ENCODE data around the gene MAP2K1. TPM values are rescaled to one million over a fixed set of nuclear protein-coding genes. Genes with fewer than 3 reads are reported as not detected.
"Not testable (repeated sequence)": the region's sequence is repeated elsewhere in the genome, so short reads cannot be mapped to it uniquely, and the experiment has no call there.

Gene MAP2K1
- total RNA-seq (10 to 100 TPM; 69.2 to 72.2 TPM), polyA plus RNA-seq (45.3 TPM)

GRCh38 chr15:66386204-66387123 lies at the start of gene MAP2K1:
Gene MAP2K1, plus strand, starts transcription at chr15:66386912. Its CDS starts 436 bp downstream, at chr15:66387348.
- Mint-ChIP-seq H3K27ac (peak within 1 kb of the TSS; percentile 89 to 100 (median 98)), H3K36me3 (peaks cover 0 to 15% (median 0%) of the 10 kb centered on the region in 3 donors), H3K27me3 (no peaks in the 10 kb centered on the region), H3K4me3 (peak within 1 kb of the TSS; percentile 88 to 99 (median 97)), H3K4me1 (peaks cover 48 to 56% (median 56%) of the 10 kb centered on the region in 3 donors), H3K9me3 (no peaks in the 10 kb centered on the region)
- Histone ChIP-seq H3K36me3 (ENCODE audit: insufficient read depth, low read length) (no peaks in the 10 kb centered on the region), H3K9me3 (ENCODE audit: low read length) (no peaks in the 10 kb centered on the region), H3K4me1 (ENCODE audit: insufficient read depth, low read length) (peaks cover 45% of the 10 kb centered on the region), H3K4me3 (ENCODE audit: low read length) (peak within 1 kb of the TSS; percentile 74), H3K27ac (ENCODE audit: low read depth, low read length) (peak within 1 kb of the TSS; percentile 78), H3K27me3 (ENCODE audit: insufficient read depth, low read length, poor library complexity, severe bottlenecking) (no peaks in the 10 kb centered on the region)
- ChIA-PET CTCF (interaction anchor here (0.6 to 7.8 kb wide), 18 partner anchors 8 to 144 kb away, joined by 3 to 95 read pairs (median 4); partner anchors contain the start of genes RPL4, SNAPC5 and TIPIN), POLR2A (interaction anchor here (0.6 to 2.7 kb wide), 9 partner anchors 8 to 119 kb away, joined by 3 to 18 read pairs (median 5); partner anchors contain the start of genes RPL4, SNAPC5, TIPIN and ZWILCH)
- DNase-seq = peak; percentile 97 to 99 (median 98)

GRCh38 chr15:66348530-66348929 lies 38.2 kb upstream of the MAP2K1 start:
- H3K27me3 ChIP-seq (ENCODE audit: insufficient read depth, low read length, poor library complexity, severe bottlenecking); H3K27ac Mint-ChIP-seq; POLR2A ChIA-PET; H3K27ac ChIP-seq (ENCODE audit: low read depth, low read length); H3K4me1 ChIP-seq (ENCODE audit: insufficient read depth, low read length); H3K9me3 ChIP-seq (ENCODE audit: low read length); H3K4me3 Mint-ChIP-seq; H3K4me1 Mint-ChIP-seq; DNase-seq; H3K4me3 ChIP-seq (ENCODE audit: low read length); H3K27me3 Mint-ChIP-seq; H3K36me3 ChIP-seq (ENCODE audit: insufficient read depth, low read length); H3K9me3 Mint-ChIP-seq: not testable (repeated sequence)
- H3K36me3 Mint-ChIP-seq = peaks cover 0 to 40% (median 9%) of the 10 kb centered on the region in 3 donors
- CTCF ChIA-PET = interaction anchor here (1.6 kb wide), 1 partner anchor 150 kb away, joined by 4 read pairs; no protein-coding TSS in a partner anchor

- Mint-ChIP-seq H3K9me3 (no peaks in the 10 kb centered on the region), H3K4me3 (peak overlapping the region; percentile 89 to 99 (median 95)), H3K27me3 (no peaks in the 10 kb centered on the region), H3K4me1 (peaks cover 14 to 23% (median 22%) of the 10 kb centered on the region in 3 donors), H3K36me3 (peaks cover 0 to 20% (median 2%) of the 10 kb centered on the region in 3 donors), H3K27ac (peak overlapping the region; percentile 55 to 99 (median 96))
- DNase-seq = no peak
- peak overlapping the region; percentile 92 for H3K4me3 ChIP-seq (ENCODE audit: low read length)
- no peaks in the 10 kb centered on the region for H3K9me3 ChIP-seq (ENCODE audit: low read length)
- ChIA-PET POLR2A (interaction anchor here (0.7 to 1.9 kb wide), 3 partner anchors 31 to 60 kb away, joined by 3 to 9 read pairs (median 4); partner anchors contain the start of gene MAP2K1), CTCF (interaction anchor here (0.8 to 3.4 kb wide), 3 partner anchors 32 to 142 kb away, joined by 3 to 17 read pairs (median 5); partner anchors contain the start of gene SNAPC5)
- peaks cover 15% of the 10 kb centered on the region for H3K4me1 ChIP-seq (ENCODE audit: insufficient read depth, low read length)
- peak overlapping the region; percentile 78 for H3K27ac ChIP-seq (ENCODE audit: low read depth, low read length)
- H3K36me3 ChIP-seq (ENCODE audit: insufficient read depth, low read length) = no peaks in the 10 kb centered on the region
- H3K27me3 ChIP-seq (ENCODE audit: insufficient read depth, low read length, poor library complexity, severe bottlenecking) = no peaks in the 10 kb centered on the region
These were observed 30.7 kb upstream of the MAP2K1 start for GRCh38 chr15:66356077-66356358.

GRCh38 chr15:66356359-66357236 lies 30.1 kb upstream of the MAP2K1 start, which contains the start of gene TIPIN:
Gene TIPIN, minus strand, starts transcription at chr15:66356685. Its CDS starts 3,738 bp downstream, at chr15:66352947.
- Histone ChIP-seq H3K4me1 (ENCODE audit: insufficient read depth, low read length) (peaks cover 15% of the 10 kb centered on the region), H3K9me3 (ENCODE audit: low read length) (no peaks in the 10 kb centered on the region), H3K36me3 (ENCODE audit: insufficient read depth, low read length) (no peaks in the 10 kb centered on the region), H3K4me3 (ENCODE audit: low read length) (peak within 1 kb of the TSS; percentile 92), H3K27ac (ENCODE audit: low read depth, low read length) (peak within 1 kb of the TSS; percentile 78), H3K27me3 (ENCODE audit: insufficient read depth, low read length, poor library complexity, severe bottlenecking) (no peaks in the 10 kb centered on the region)
- Mint-ChIP-seq H3K4me1 (peaks cover 14 to 23% (median 22%) of the 10 kb centered on the region in 3 donors), H3K27ac (peak within 1 kb of the TSS; percentile 55 to 99 (median 96)), H3K9me3 (no peaks in the 10 kb centered on the region), H3K27me3 (no peaks in the 10 kb centered on the region), H3K36me3 (peaks cover 0 to 17% (median 2%) of the 10 kb centered on the region in 3 donors), H3K4me3 (peak within 1 kb of the TSS; percentile 89 to 99 (median 95))
- ChIA-PET CTCF (interaction anchor here (0.8 to 3.4 kb wide), 4 partner anchors 30 to 142 kb away, joined by 3 to 17 read pairs (median 4); partner anchors contain the start of genes MAP2K1 and SNAPC5), POLR2A (interaction anchor here (0.7 to 1.9 kb wide), 3 partner anchors 30 to 61 kb away, joined by 3 to 9 read pairs (median 4); partner anchors contain the start of gene MAP2K1)
- peak; percentile 94 to 97 (median 96) for DNase-seq

GRCh38 chr15:66359740-66360139 lies 27.0 kb upstream of the MAP2K1 start:
- Histone ChIP-seq H3K27ac (ENCODE audit: low read depth, low read length) (no peak overlapping the region), H3K9me3 (ENCODE audit: low read length) (no peaks in the 10 kb centered on the region), H3K27me3 (ENCODE audit: insufficient read depth, low read length, poor library complexity, severe bottlenecking) (no peaks in the 10 kb centered on the region), H3K36me3 (ENCODE audit: insufficient read depth, low read length) (no peaks in the 10 kb centered on the region), H3K4me3 (ENCODE audit: low read length) (no peak overlapping the region), H3K4me1 (ENCODE audit: insufficient read depth, low read length) (peaks cover 15% of the 10 kb centered on the region)
- Mint-ChIP-seq H3K36me3 (peaks cover 0 to 9% (median 0%) of the 10 kb centered on the region in 3 donors), H3K27ac (no peak overlapping the region), H3K4me1 (peaks cover 14 to 22% (median 18%) of the 10 kb centered on the region in 3 donors), H3K4me3 (no peak overlapping the region), H3K27me3 (no peaks in the 10 kb centered on the region), H3K9me3 (no peaks in the 10 kb centered on the region)
- CTCF ChIA-PET = no interaction called here
- POLR2A ChIA-PET = no interaction called here
- DNase-seq = no peak

GRCh38 chr15:66361745-66362460 lies 24.8 kb upstream of the MAP2K1 start:
- H3K36me3 ChIP-seq (ENCODE audit: insufficient read depth, low read length); H3K9me3 ChIP-seq (ENCODE audit: low read length); POLR2A ChIA-PET; H3K27me3 ChIP-seq (ENCODE audit: insufficient read depth, low read length, poor library complexity, severe bottlenecking); H3K27ac ChIP-seq (ENCODE audit: low read depth, low read length); H3K36me3 Mint-ChIP-seq; H3K4me1 ChIP-seq (ENCODE audit: insufficient read depth, low read length); DNase-seq; H3K9me3 Mint-ChIP-seq; H3K4me3 Mint-ChIP-seq; H3K27me3 Mint-ChIP-seq; H3K4me1 Mint-ChIP-seq; H3K4me3 ChIP-seq (ENCODE audit: low read length): not testable (repeated sequence)
- CTCF ChIA-PET = interaction anchor here (1.9 kb wide), 1 partner anchor 24 kb away, joined by 4 read pairs; the partner anchor contains the start of gene MAP2K1
- peak overlapping the region in 1 of 8 donors; percentile 46 for H3K27ac Mint-ChIP-seq

- Mint-ChIP-seq H3K9me3 (no peaks in the 10 kb centered on the region), H3K4me1 (no peaks in the 10 kb centered on the region), H3K27ac (no peak overlapping the region), H3K27me3 (no peaks in the 10 kb centered on the region), H3K4me3 (no peak overlapping the region), H3K36me3 (no peaks in the 10 kb centered on the region)
- H3K36me3 ChIP-seq (ENCODE audit: insufficient read depth, low read length) = no peaks in the 10 kb centered on the region
- DNase-seq = no peak
- no peaks in the 10 kb centered on the region for H3K4me1 ChIP-seq (ENCODE audit: insufficient read depth, low read length)
- no peak overlapping the region for H3K27ac ChIP-seq (ENCODE audit: low read depth, low read length)
- ChIA-PET CTCF (interaction anchor here (1.9 kb wide), 1 partner anchor 24 kb away, joined by 4 read pairs; the partner anchor contains the start of gene MAP2K1), POLR2A (no interaction called here)
- no peak overlapping the region for H3K4me3 ChIP-seq (ENCODE audit: low read length)
- H3K9me3 ChIP-seq (ENCODE audit: low read length) = no peaks in the 10 kb centered on the region
- H3K27me3 ChIP-seq (ENCODE audit: insufficient read depth, low read length, poor library complexity, severe bottlenecking) = no peaks in the 10 kb centered on the region
These were observed 23.9 kb upstream of the MAP2K1 start for GRCh38 chr15:66362776-66363175.
